Body of pancreas (tissue), 4 donors: ENCODE data around the gene SLC4A9. TPM values are rescaled to one million over a fixed set of nuclear protein-coding genes. Genes with fewer than 3 reads are reported as not detected.
A peak's percentile ranks its signal among the peaks of the same experiment; 100 is the strongest.

ENCODE experiments used
- ATAC-seq: fragments of 150-250 bp; one replicate; pipeline ENCODE4 v1.9.1; 2016
- DNase-seq, 4 donors: peaks; one replicate each; pipeline ENCODE4 v3.0.0-alpha.2; 2019
- H3K27ac ChIP-seq, 4 donors: fragments of 200-600 bp; sonication (generic); 1 replicate in 3 of 4; 2 replicates in 1 of 4; pipeline versions ENCODE4 v1.5.1 to v1.6.1; 2016 to 2019; ENCODE audit warnings: mild to moderate bottlenecking in 1 of 4, mixed read lengths in 1 of 4, moderate library complexity in 1 of 4
- H3K27me3 ChIP-seq, 2 donors: fragments of 200-600 bp; sonication (generic); one replicate each; pipeline ENCODE4 v1.6.0; 2016; ENCODE audit warnings: mild to moderate bottlenecking in 1 of 2
- H3K36me3 ChIP-seq, 2 donors: fragments of 200-600 bp; sonication (generic); replicated peaks in 1 of 2; 2 replicates each; pipeline ENCODE4 v1.5.1; 2016; ENCODE audit warnings: low read depth in 2 of 2; ENCODE audit not compliant: insufficient read depth in 1 of 2
- H3K4me1 ChIP-seq: fragments of 200-600 bp; sonication (generic); one replicate; pipeline ENCODE4 v1.6.0; 2016
- H3K4me3 ChIP-seq, 2 donors: fragments of 200-600 bp; sonication (generic); 1 replicate in 1 of 2; 2 replicates in 1 of 2; pipeline ENCODE4 v1.5.1; 2016 to 2019
- H3K9me3 ChIP-seq, 3 donors: fragments of 200-600 bp; sonication (generic); 1 replicate in 2 of 3; 2 replicates in 1 of 3; pipeline ENCODE4 v1.5.1; 2016
- CTCF ChIP-seq, 7 experiments: fragments of 450-650 bp in 4 of 7; fragments of 200-600 bp in 3 of 7; sonication (generic) in 3 of 7; IDR thresholded peaks; one replicate each; pipeline ENCODE4 v1.5.1; 2016 to 2019; ENCODE audit warnings: antibody characterized with exemption in 7 of 7
- POLR2A ChIP-seq, 3 donors: fragments of 450-650 bp; IDR thresholded peaks; one replicate each; pipeline ENCODE4 v1.6.1; 2016; ENCODE audit warnings: antibody characterized with exemption in 3 of 3, mild to moderate bottlenecking in 2 of 3
- WGBS, 2 donors: methylation state at CpG; one replicate each; pipeline ENCODE4 v1.1.5; 2017; 5-methylcytosine and 5-hydroxymethylcytosine counted together
- intact Hi-C: fragments of 100-400 bp; cut with DNase I; formaldehyde crosslinking; loops from one replicate; pipeline ENCODE4 v1.15.1; 2023
- total RNA-seq, 2 donors: library from RNA; depleted of rRNA; stranded (reverse); fragments of >200 nt; gene quantifications; one replicate each; pipeline ENCODE4 v1.1.0, GENCODE V29; 2016

SLC4A9 gene
- total RNA-seq, 2 donors from 2014 or later, result not detected

- Histone ChIP-seq H3K27me3 (no peaks in the 10 kb centered on the region), H3K4me1 (no peaks in the 10 kb centered on the region), H3K9me3 (no peaks in the 10 kb centered on the region), H3K4me3 (no peak overlapping the region), H3K27ac (no peak overlapping the region), H3K36me3 (no peaks in the 10 kb centered on the region)
- TF ChIP-seq POLR2A (IDR thresholded peaks at IDR 0.05), result no peak
- no peak for TF ChIP-seq CTCF (IDR thresholded peaks at IDR 0.05)
- ATAC-seq, result no peak
- intact Hi-C loops, result no loop called here
- 92 to 100% methylated on average over 2 of the region's 2 CpGs for WGBS, 2 donors
- no peak for DNase-seq
Observed at GRCh38 chr5:140393738-140394137, 33.7 kb downstream of the SLC4A9 start.

DNA sequence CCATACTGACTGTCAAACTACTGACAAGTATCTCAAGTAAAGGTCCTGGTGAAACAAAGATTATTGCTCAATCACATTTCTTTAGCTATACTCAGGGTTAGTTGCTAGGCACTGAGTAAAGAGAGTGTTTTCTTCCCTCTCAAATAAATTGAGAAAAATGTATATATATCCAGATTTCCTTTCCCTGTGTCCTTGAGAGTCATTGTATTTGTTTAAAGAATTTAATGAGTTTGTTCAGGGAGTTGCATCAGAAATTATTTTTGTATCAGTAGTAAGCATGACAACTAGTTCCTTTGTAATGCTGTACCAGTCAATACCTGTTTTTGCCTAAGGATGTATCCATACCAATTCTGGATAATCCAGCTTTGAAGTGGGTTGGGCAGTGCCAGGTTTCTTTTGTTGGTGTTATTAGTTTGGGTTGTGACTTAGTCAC, 38.4 kb downstream of the SLC4A9 start:
- Histone ChIP-seq H3K4me1 (peaks cover 13% of the 10 kb centered on the region), H3K27ac (no peak overlapping the region), H3K27me3 (no peaks in the 10 kb centered on the region), H3K9me3 (no peaks in the 10 kb centered on the region), H3K36me3 (no peaks in the 10 kb centered on the region), H3K4me3 (no peak overlapping the region)
- TF ChIP-seq CTCF (IDR thresholded peaks at IDR 0.05), result no peak
- no peak for TF ChIP-seq POLR2A (IDR thresholded peaks at IDR 0.05)
- intact Hi-C loops, result no loop called here
- DNase-seq (no peak), ATAC-seq (no peak)

GRCh38 chr5:140399979-140400729, 40.2 kb downstream of the SLC4A9 start:
- H3K36me3 ChIP-seq, result no peaks in the 10 kb centered on the region
- TF ChIP-seq CTCF (IDR thresholded peaks at IDR 0.05) (no peak), POLR2A (IDR thresholded peaks at IDR 0.05) (no peak)
- H3K9me3 ChIP-seq, result no peaks in the 10 kb centered on the region
- peaks cover 30% of the 10 kb centered on the region for H3K4me1 ChIP-seq
- WGBS, 2 donors, result 40 to 46% methylated on average over 21 to 25 of the region's 25 CpGs
- H3K4me3 ChIP-seq, result peak overlapping the region; percentile 58 to 69
- intact Hi-C loops, result no loop called here
- DNase-seq (no peak), ATAC-seq (no peak)
- peak overlapping the region; percentile 88 to 96 (median 90) for H3K27ac ChIP-seq
- no peaks in the 10 kb centered on the region for H3K27me3 ChIP-seq

DNA sequence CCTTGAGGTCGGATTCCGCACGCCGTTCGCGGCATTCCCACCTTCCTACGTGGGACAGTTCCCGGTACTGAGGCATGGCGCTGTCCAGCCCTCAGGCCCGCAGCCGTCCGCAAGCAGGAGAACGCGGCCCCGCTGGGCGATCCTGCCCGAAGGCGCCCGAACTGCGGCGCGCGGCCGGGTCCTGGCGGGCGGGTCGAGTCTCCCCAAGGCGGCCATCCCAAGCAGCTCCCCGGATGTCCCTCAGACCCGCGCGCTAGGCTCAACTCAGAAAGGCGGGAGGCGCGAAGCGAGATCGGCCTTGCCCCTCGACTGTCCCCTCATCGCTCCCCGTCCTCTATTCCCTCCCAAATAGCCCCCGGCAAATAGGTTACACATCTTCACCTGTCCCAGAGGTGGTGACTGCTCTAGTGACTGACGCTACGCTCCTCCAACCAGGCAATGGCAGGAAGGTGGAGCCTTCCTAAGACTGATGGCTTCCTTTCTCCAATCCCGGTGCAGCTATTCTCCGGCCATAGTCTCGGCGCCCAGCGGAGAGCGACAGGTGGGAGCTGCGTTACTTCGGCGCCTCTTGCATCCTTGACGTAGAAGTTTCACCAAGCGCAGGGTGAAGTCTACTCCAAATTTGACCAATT, 40.9 kb downstream of the SLC4A9 start:
- Histone ChIP-seq H3K27ac (peak overlapping the region; percentile 88 to 96 (median 90)), H3K4me3 (peak overlapping the region; percentile 58 to 69), H3K4me1 (peaks cover 37% of the 10 kb centered on the region), H3K36me3 (no peaks in the 10 kb centered on the region), H3K9me3 (no peaks in the 10 kb centered on the region), H3K27me3 (no peaks in the 10 kb centered on the region)
- ATAC-seq (peak; percentile 81), DNase-seq (peak; percentile 93 to 97 (median 95))
- TF ChIP-seq POLR2A (IDR thresholded peaks at IDR 0.05), result peak; percentile 19 to 68 (median 68)
- TF ChIP-seq CTCF (IDR thresholded peaks at IDR 0.05), result peak in 2 of 7 experiments; percentile 11 to 12
- 0 to 2% methylated on average over 8 to 53 of the region's 54 CpGs for whole genome bisulfite sequencing, 2 donors
- intact Hi-C loops, result no loop called here
